Measurements from ENCODE around the gene RNU4-1.

DNA sequence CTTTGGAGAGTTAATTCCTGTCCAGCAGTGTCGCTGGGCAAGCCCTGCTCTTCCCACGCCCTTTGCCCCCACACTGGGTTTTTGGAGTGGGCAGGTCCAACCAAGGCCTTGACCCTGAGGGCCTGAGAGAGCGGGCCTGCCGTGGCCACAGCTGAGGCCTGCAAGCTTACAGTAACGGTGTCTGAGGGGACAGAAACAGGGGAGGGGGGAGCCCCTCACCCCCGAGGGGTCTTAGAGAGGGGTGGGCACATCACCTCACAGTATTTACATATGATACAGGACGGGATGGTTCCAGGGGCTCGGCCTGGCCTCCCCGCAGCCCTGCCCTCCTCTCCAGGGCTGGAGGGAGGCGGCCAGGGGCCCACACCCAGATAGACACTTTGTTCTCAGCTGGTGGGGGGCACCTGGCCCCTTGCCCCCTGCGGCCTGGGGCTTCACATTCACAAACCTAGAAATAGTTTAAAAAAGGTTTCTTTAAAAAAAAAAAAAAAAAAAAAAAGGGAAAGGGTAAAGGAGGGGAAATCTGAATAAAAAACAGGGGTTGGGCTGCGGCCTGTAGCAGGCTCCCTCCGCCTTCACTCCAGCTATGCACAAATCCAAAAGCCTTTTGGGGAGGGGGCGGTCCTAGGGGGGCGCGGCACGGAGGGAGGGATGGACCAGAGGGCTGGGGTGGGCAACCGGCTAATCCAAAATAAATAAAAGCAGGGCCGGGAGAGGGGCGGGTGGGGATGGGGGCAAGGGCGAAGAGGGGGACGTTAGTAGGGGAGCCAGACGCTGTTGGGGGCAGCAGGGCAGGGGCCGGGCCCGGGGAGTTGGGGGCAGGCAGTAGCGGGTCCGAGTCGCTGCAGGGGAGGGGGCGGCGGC, 49.4 kb upstream of the RNU4-1 start:
- TF ChIP-seq, protein P1, sequence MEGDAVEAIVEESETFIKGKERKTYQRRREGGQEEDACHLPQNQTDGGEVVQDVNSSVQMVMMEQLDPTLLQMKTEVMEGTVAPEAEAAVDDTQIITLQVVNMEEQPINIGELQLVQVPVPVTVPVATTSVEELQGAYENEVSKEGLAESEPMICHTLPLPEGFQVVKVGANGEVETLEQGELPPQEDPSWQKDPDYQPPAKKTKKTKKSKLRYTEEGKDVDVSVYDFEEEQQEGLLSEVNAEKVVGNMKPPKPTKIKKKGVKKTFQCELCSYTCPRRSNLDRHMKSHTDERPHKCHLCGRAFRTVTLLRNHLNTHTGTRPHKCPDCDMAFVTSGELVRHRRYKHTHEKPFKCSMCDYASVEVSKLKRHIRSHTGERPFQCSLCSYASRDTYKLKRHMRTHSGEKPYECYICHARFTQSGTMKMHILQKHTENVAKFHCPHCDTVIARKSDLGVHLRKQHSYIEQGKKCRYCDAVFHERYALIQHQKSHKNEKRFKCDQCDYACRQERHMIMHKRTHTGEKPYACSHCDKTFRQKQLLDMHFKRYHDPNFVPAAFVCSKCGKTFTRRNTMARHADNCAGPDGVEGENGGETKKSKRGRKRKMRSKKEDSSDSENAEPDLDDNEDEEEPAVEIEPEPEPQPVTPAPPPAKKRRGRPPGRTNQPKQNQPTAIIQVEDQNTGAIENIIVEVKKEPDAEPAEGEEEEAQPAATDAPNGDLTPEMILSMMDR (IDR thresholded peaks at IDR 0.05): no peak
- TF ChIP-seq POLR2AphosphoS5 (IDR thresholded peaks at IDR 0.05) (no peak), POLR2A (IDR thresholded peaks at IDR 0.05) (no peak), EP300 (IDR thresholded peaks at IDR 0.05) (no peak)
